Activated CD4-positive, alpha-beta T cell treated with anti-CD3 and anti-CD28 coated beads for 48 hours (primary cell): ENCODE data around the gene DYSF.

Experiments
- DNase-seq: peaks from one replicate; pipeline ENCODE4 v3.0.0-alpha.2; 2020

The DYSF gene

DNA sequence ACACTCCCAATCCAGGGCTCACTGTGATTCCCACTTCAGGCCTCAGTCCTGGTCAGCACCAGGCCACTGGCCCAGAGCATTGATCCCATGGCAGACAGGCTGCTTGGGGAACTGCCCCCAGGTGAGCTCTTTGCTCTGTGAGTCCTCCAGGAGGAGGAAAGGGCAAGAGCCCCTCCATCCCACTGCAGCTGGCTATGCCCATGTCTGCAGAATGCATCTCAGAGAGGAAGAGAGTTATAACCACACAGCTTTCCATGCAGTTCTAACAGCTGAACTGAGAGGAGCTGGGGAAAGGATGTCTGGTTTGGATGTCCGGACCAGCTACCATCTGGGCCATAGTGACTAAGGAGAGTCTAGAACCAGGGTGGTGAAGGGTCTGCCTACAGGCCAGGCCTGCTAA, 230.3 kb downstream of the DYSF start:
- no peak for DNase-seq

- DNase-seq: no peak
These were observed 231.1 kb downstream of the DYSF start for GRCh38 chr2:71684226-71685072.

- DNase-seq: no peak
These were observed 231.9 kb downstream of the DYSF start for GRCh38 chr2:71685073-71685848.

GRCh38 chr2:71685941-71686611, 232.7 kb downstream of the DYSF start:
- DNase-seq: no peak

GRCh38 chr2:71686781-71687180, 233.4 kb downstream of the DYSF start:
- DNase-seq: no peak

- DNase-seq: no peak
These were observed 234.1 kb downstream of the DYSF start for GRCh38 chr2:71687412-71687811.

GRCh38 chr2:71688530-71688929, 235.2 kb downstream of the DYSF start:
- no peak for DNase-seq

GRCh38 chr2:71689393-71689792, 236.0 kb downstream of the DYSF start:
- DNase-seq: no peak

DNA sequence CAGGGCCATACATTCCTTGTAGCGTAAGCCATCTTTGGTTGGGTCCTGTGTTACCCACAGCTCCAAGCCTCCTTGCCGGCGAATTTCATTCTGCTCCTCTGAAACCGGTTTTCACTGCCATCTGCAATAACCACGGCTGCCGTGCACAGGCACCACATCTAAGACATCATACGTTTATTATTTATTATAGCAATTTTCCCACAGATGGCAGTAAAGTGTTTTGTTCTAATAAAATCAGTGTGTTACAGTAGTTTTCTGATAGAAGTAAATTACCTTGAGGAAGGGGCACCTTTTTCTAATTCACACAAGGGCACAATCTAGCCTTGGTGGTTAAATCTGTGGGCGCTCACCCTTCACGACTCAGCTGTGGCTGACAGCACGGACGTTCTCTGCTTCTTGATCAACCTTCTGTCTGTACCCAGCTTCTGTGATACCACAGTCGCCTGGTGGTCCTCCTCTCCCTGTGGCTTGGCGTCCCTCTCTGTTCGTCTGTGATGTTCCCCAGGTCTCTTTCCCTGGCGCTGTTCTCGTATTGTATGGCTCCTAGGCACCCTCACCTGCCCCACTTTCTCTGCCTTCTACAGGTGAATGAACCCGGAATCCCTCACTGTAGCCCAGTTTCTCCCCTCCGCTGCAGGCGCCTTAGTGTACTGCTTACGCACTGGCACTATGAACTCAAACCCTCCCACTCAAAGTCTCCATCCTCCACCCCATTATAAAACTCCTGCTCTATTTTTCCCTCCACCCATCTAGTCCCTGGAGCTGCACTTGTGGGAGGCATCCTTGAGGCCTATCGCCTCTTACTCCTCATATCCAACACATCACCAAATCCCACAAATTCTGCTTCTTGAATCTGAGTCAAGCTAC, 236.8 kb downstream of the DYSF start:
- DNase-seq: no peak

GRCh38 chr2:71690876-71691475, 237.6 kb downstream of the DYSF start:
- no peak for DNase-seq

- DNase-seq: no peak
These were observed 238.5 kb downstream of the DYSF start for GRCh38 chr2:71691747-71692441.

DNA sequence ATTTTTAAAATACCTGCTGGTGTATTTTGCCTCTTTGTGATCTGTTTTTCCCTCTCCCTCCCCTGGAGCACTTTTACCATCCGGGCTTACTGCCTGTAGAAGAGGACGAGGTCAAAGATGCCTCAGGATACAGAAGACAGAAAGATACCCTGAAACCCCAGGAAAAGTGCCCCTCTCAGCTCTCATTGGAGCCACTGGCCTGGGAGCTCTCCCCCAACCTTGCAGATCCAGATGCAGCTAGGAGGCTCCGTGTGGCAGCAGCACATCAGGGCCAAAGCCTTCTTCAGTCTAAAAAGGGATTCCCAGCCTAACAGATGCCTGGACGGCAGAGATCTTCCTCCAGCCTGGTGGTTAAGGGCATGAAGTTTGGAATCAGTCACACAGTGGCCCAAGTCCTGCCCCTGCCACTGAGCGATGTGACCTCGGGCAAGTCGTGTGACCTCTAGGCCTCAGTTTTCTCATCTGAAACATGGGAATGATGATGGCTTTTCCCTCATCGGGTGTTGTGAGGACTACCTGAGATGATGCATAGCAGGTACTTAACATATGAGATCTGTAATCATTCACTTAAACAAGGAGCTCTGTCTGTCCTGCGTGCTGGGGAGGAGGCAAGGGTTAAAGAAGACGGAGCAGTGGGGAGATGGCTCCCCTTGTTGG, 239.4 kb downstream of the DYSF start:
- no peak for DNase-seq

DNA sequence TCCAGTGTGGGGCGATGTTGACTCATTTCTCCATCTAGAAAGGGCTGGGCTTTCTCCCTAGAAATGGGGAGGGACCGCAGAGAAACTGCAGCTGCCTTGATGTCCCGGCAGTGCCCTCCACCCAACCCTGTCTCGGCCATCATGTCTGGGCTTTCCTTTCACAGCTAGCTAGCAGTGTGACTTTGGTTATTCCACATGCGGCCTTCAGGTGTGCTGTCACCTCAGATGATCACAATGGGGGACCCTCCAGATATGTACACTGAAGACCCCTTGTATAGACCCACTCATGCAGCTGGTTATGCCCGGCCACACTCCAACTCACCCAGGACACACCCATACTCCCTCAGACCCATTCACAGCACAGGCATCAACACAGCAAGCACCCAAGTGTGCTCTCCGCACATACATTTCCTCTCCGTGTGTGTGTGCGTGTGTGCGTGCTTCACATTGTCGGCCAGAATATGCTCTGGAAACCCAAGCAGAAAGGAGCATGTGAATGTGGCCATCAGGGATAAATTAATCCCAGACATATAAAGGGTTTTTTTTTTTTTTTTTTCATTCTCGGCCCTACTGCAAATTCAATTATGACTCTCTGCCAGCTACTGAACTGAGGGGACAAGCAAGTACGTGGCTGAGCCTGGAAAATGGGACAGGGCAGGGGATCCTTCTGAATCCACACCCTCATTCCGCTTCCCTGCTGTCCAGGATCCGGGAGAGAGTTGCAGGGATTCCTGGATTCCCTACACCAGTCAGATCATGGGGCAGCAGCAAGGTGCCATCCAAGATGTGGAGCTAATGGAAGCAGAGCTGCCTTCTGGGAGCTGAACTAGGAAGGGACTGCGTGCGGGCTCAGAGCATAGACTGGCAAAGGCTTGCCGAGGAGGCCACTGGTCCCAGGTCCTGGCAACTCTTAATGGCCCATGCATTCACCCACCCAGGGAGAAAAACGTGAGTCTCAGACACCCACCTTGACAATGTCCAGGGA, 240.2 kb downstream of the DYSF start:
- DNase-seq: no peak

DNA sequence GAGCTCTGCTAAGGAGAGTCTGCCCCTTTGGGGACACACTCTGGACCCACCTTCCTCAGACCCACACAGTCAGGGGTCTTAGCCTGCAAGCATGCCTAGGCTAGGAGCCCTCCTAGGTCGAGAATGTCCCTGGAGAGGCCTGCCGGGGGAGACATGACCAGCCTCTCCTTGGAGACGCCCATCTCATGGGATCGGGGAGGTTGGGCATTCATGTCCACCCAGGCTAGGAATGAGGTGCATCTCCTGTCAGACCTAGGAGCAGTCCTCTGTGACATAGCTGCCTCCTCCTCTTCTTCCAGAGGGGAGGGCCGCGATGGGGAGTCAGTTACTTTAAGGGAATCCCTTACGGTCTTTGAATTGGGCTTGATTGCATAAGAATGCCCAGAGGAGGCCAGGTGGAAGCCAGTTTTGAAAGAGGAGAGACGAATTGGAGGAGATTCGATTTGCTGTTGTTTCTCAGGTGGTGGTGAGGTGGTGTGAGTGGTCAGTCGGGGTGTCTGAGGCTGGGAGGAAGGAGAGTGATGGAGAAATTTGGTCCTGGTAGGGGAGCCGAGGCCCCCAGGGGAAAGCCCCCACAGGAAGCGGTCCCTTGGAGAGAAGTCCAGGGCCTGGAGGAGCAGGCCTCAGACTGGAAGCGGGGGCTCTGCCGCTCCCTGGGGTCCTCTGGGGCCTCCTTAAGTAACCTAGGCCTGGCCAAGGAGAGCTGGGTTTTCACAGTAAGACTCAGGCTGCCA, 241.3 kb downstream of the DYSF start:
- no peak for DNase-seq

- no peak for DNase-seq
These were observed 242.1 kb downstream of the DYSF start for GRCh38 chr2:71695235-71696120.

DNA sequence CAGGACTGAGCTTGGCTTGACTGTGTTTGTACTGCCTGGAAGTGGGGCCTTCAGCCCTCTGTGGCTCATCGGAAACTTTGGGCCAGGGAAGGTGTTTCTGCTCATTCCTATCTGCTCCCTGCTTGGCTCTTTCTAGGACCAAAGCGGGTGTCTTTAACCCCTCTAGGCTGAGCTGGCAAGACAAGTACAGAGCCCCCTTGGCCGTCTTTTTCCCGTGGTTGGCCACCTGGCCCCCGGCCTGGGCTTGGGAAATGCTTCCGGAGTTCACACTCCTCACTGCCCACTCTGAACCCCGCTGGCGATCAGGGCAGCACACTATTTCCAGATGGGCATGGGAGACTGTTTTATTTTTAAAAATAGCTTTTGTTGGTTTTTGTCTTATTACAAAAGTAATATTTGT, 243.0 kb downstream of the DYSF start:
- no peak for DNase-seq

GRCh38 chr2:71697106-71698004, 244.0 kb downstream of the DYSF start:
- no peak for DNase-seq
